Measurements from ENCODE around the gene DDX10.
"Not testable (repeated sequence)": the region's sequence is repeated elsewhere in the genome, so short reads cannot be mapped to it uniquely, and the experiment has no call there.

The DDX10 gene

GRCh38 chr11:108643974-108644373 is 20.9 kb upstream of the DDX10 start:
- no peak overlapping the region for H3K4me3 Mint-ChIP-seq
- H3K36me3 Mint-ChIP-seq, result no peaks in the 10 kb centered on the region
- H3K27ac Mint-ChIP-seq, result no peak overlapping the region
- DNase-seq (ENCODE audit: low spot score in 2 of 2) (no peak), ATAC-seq (no peak)
- no peaks in the 10 kb centered on the region for H3K4me1 Mint-ChIP-seq
- no peaks in the 10 kb centered on the region for H3K9me3 Mint-ChIP-seq

DNA sequence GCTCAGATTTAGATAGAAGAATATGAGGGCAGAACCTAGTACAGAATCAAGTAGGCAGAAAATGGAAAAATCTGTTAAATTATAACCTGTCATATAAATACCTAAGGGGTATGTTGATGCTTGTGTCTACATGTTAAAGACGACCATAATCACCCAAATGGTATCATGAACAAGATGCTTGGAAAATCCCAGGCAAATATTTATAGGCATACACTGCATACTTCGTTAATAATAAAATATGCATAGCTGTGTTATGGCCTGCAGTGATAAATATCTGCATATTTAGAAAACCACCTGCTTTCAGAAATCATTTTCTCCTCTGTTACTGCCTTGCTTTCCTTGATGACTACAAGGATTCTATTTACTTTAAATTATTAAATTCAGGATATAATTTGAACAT is 18.9 kb upstream of the DDX10 start:
- no peak overlapping the region for H3K4me3 Mint-ChIP-seq
- no peak for ATAC-seq
- no peaks in the 10 kb centered on the region for H3K9me3 Mint-ChIP-seq
- no peaks in the 10 kb centered on the region for H3K4me1 Mint-ChIP-seq
- DNase-seq (ENCODE audit: low spot score in 2 of 2), result no peak
- no peaks in the 10 kb centered on the region for H3K36me3 Mint-ChIP-seq
- H3K27ac Mint-ChIP-seq, result no peak overlapping the region

GRCh38 chr11:108647387-108647700 is 17.5 kb upstream of the DDX10 start:
- no peak for ATAC-seq
- H3K4me1 Mint-ChIP-seq, result no peaks in the 10 kb centered on the region
- H3K4me3 Mint-ChIP-seq, result no peak overlapping the region
- no peaks in the 10 kb centered on the region for H3K36me3 Mint-ChIP-seq
- no peaks in the 10 kb centered on the region for H3K9me3 Mint-ChIP-seq
- no peak for DNase-seq (ENCODE audit: low spot score in 2 of 2)
- no peak overlapping the region for H3K27ac Mint-ChIP-seq

- H3K4me1 Mint-ChIP-seq, result no peaks in the 10 kb centered on the region
- no peak overlapping the region for H3K27ac Mint-ChIP-seq
- no peaks in the 10 kb centered on the region for H3K9me3 Mint-ChIP-seq
- ATAC-seq (peak; percentile 92), DNase-seq (ENCODE audit: low spot score in 2 of 2) (peak in 1 of 2 donors; percentile 68)
- no peak overlapping the region for H3K4me3 Mint-ChIP-seq
- no peaks in the 10 kb centered on the region for H3K36me3 Mint-ChIP-seq
Measured at GRCh38 chr11:108647701-108648527, 17.0 kb upstream of the DDX10 start.

DNA sequence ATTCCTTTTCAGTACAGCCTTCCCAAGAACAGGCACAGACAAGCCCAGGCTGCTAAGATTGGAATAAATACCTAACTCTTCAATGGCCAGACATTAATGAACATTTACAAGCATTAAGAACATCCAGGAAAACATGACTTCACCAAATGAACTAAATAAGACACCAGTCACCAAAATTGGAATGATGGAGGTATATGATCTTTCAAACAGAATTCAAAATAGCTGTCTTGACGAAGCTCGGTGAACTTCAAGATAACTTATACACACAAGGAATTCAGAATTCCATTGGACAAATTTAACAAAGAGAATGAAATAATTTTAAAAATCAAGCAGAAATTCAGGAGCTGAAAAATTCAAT is 16.4 kb upstream of the DDX10 start:
- DNase-seq (ENCODE audit: low spot score in 2 of 2), result no peak
- H3K36me3 Mint-ChIP-seq, result no peaks in the 10 kb centered on the region
- no peak overlapping the region for H3K27ac Mint-ChIP-seq
- H3K4me1 Mint-ChIP-seq, result no peaks in the 10 kb centered on the region
- ATAC-seq, result no peak
- H3K9me3 Mint-ChIP-seq, result no peaks in the 10 kb centered on the region
- H3K4me3 Mint-ChIP-seq, result no peak overlapping the region

- H3K27ac Mint-ChIP-seq, H3K4me3 Mint-ChIP-seq, ATAC-seq: not testable (repeated sequence)
Measured at GRCh38 chr11:108654100-108654499, 10.8 kb upstream of the DDX10 start.

GRCh38 chr11:108654994-108655631 is 9.8 kb upstream of the DDX10 start:
- H3K27ac Mint-ChIP-seq, result no peak overlapping the region
- H3K4me3 Mint-ChIP-seq, result no peak overlapping the region
- no peaks in the 10 kb centered on the region for H3K4me1 Mint-ChIP-seq
- ATAC-seq, result no peak
- DNase-seq (ENCODE audit: low spot score in 2 of 2), result no peak
- H3K36me3 Mint-ChIP-seq, result no peaks in the 10 kb centered on the region
- no peaks in the 10 kb centered on the region for H3K9me3 Mint-ChIP-seq

More at GRCh38 chr11:108654100-108654499, 10.8 kb upstream of the DDX10 start:
- DNase-seq (ENCODE audit: low spot score in 2 of 2); H3K4me1 Mint-ChIP-seq; H3K36me3 Mint-ChIP-seq; H3K9me3 Mint-ChIP-seq: not testable (repeated sequence)

DNA sequence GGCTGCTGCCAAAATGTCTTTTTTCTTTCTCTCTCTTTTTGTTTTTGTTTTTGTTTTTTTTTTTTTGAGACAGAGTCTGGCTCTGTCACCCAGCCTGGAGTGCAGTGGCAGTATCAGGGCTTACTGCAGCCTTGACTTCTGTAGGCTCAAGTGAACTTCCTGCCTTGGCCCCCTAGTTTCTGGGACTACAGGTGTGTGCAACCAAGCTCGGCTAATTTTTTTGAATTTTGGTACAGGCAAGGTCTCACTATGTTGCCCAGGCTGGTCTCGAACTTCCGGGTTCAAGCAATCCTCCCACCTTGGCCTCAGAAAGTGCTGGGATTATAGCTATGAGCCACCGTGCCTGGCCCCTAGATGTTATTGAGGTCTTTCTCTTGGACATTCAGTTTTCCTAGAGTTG is 2.2 kb upstream of the DDX10 start:
- ATAC-seq, result no peak
- Mint-ChIP-seq H3K4me1 (peaks cover 27% of the 10 kb centered on the region), H3K36me3 (peaks cover 8% of the 10 kb centered on the region), H3K9me3 (no peaks in the 10 kb centered on the region), H3K4me3 (no peak overlapping the region), H3K27ac (no peak overlapping the region)
- DNase-seq (ENCODE audit: low spot score in 2 of 2), result no peak

GRCh38 chr11:108663154-108663877 is 1.6 kb upstream of the DDX10 start:
- Mint-ChIP-seq H3K4me3 (no peak overlapping the region), H3K27ac (no peak overlapping the region), H3K9me3 (no peaks in the 10 kb centered on the region), H3K4me1 (peaks cover 32% of the 10 kb centered on the region), H3K36me3 (peaks cover 8% of the 10 kb centered on the region)
- ATAC-seq, result no peak
- no peak for DNase-seq (ENCODE audit: low spot score in 2 of 2)

DNA sequence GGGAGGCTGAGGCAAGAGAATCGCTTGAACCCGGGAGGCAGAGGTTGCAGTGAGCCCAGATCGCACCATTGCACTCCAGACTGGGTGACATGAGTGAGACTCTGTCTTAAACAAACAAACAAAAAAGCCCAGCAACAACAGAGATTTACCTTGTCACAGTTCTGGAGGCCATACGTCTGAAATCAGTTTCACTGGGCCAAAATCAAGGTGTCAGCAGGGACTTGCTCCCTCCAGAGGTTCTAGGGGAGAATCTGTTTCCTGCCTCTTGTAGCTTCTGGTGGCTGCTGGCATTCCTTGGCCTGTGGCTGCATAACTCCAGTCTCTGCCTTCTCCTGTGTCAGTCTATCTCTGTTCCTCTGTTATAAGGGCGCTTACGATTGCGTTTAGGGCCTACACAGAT is 1.5 kb downstream of the DDX10 start:
- H3K36me3 Mint-ChIP-seq, result peaks cover 13% of the 10 kb centered on the region
- H3K27ac Mint-ChIP-seq, result peak overlapping the region; percentile 90
- ATAC-seq (no peak), DNase-seq (ENCODE audit: low spot score in 2 of 2) (no peak)
- peaks cover 56% of the 10 kb centered on the region for H3K4me1 Mint-ChIP-seq
- peak overlapping the region; percentile 100 for H3K4me3 Mint-ChIP-seq
- H3K9me3 Mint-ChIP-seq, result no peaks in the 10 kb centered on the region

- Mint-ChIP-seq H3K36me3 (peaks cover 24% of the 10 kb centered on the region), H3K27ac (no peak overlapping the region), H3K4me1 (peaks cover 68% of the 10 kb centered on the region), H3K4me3 (no peak overlapping the region), H3K9me3 (no peaks in the 10 kb centered on the region)
- ATAC-seq, result no peak
- DNase-seq (ENCODE audit: low spot score in 2 of 2), result no peak
Measured at GRCh38 chr11:108669286-108669685, 4.4 kb downstream of the DDX10 start.

DNA sequence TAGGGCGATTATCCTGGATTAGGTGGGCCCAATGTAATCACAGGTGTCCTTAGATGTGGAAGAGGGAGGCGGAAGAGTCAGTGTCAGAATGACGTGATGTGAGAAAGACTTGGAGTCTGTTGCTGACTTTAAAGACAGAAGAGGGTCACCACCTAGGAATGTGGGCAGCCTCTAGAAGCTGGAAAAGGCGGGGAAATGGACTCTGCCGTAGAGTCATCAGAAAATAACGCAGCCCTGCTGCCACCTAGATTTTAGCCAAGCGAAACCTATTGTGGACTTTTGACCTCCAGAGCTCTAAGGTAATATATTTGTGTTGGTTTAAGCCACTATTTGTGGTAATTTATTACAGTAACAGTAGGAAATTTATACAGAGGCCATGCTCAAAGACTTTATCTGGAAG is 4.8 kb downstream of the DDX10 start:
- Mint-ChIP-seq H3K36me3 (peaks cover 21% of the 10 kb centered on the region), H3K4me3 (no peak overlapping the region), H3K4me1 (peaks cover 68% of the 10 kb centered on the region), H3K27ac (no peak overlapping the region), H3K9me3 (no peaks in the 10 kb centered on the region)
- ATAC-seq (no peak), DNase-seq (ENCODE audit: low spot score in 2 of 2) (no peak)

DNA sequence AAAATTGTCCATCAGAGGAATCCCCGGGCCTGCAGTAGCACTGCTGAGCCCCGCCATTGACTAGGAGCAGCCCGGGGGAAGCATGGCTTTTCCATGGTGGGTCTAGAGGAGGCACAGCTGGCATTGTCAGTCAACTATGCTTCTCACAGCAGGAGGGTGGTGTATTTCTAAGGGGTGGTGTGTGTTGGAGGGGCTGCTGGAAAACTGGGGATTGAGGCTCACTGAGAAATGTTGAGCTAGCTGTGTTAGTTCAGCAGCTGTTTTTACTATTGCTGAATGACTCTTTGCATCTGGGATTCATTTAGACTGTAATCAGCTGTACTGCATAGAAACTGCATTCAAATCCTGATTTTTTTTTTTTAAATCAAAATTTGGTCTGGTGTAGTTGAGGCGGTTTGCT is 5.6 kb downstream of the DDX10 start:
- Mint-ChIP-seq H3K9me3 (no peaks in the 10 kb centered on the region), H3K4me1 (peaks cover 63% of the 10 kb centered on the region), H3K4me3 (no peak overlapping the region), H3K27ac (peak overlapping the region; percentile 52), H3K36me3 (peaks cover 15% of the 10 kb centered on the region)
- no peak for DNase-seq (ENCODE audit: low spot score in 2 of 2)
- no peak for ATAC-seq

GRCh38 chr11:108672113-108672512 is 7.2 kb downstream of the DDX10 start:
- H3K36me3 Mint-ChIP-seq, result peaks cover 31% of the 10 kb centered on the region
- ATAC-seq (no peak), DNase-seq (ENCODE audit: low spot score in 2 of 2) (no peak)
- peaks cover 47% of the 10 kb centered on the region for H3K4me1 Mint-ChIP-seq
- no peaks in the 10 kb centered on the region for H3K9me3 Mint-ChIP-seq
- H3K4me3 Mint-ChIP-seq, result no peak overlapping the region
- H3K27ac Mint-ChIP-seq, result no peak overlapping the region

GRCh38 chr11:108672786-108673185 is 7.9 kb downstream of the DDX10 start:
- H3K36me3 Mint-ChIP-seq, result peaks cover 37% of the 10 kb centered on the region
- ATAC-seq (no peak), DNase-seq (ENCODE audit: low spot score in 2 of 2) (no peak)
- no peak overlapping the region for H3K27ac Mint-ChIP-seq
- peaks cover 40% of the 10 kb centered on the region for H3K4me1 Mint-ChIP-seq
- H3K9me3 Mint-ChIP-seq, result no peaks in the 10 kb centered on the region
- no peak overlapping the region for H3K4me3 Mint-ChIP-seq

- Mint-ChIP-seq H3K36me3 (peaks cover 66% of the 10 kb centered on the region), H3K27ac (no peak overlapping the region), H3K9me3 (no peaks in the 10 kb centered on the region), H3K4me3 (no peak overlapping the region), H3K4me1 (no peaks in the 10 kb centered on the region)
- DNase-seq (ENCODE audit: low spot score in 2 of 2) (no peak), ATAC-seq (no peak)
Measured at GRCh38 chr11:108679045-108679444, 14.2 kb downstream of the DDX10 start.

Measured in stimulated activated effector memory CD8-positive, alpha-beta T cell treated with anti-CD3 and anti-CD28 coated beads, Interleukin-12 subunit alpha, Interleukin-12 subunit beta, amount 100 ng/mL, for 72 hours (primary cell).